ENCODE data around the gene PPP4C. TPM values are rescaled to one million over a fixed set of nuclear protein-coding genes. Genes with fewer than 3 reads are reported as not detected.
A peak's percentile ranks its signal among the peaks of the same experiment; 100 is the strongest.

The PPP4C gene
- total and polyA plus RNA-seq, 2 donors from 2014 or later: 78.8 to 107 TPM

DNA sequence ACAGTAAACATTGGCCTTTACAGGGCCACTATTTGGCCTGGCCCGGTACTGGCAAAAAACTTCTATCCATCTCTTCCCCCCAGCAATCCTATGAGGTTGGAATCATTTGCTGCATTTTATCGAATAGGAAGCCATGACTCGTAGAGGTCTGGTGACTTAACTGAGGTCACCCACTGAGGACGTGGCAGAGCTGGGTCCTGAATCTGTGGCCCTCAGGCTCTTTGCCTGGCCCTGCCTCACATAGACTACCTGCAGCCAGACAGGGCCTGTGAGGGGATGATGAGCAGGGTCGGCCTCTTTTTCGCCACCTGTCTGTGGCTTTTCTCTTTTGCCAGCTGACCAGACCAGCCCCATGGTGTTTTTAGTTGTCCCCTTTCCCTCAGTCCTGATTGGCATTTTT is 1.9 kb downstream of the PPP4C start:
- Histone ChIP-seq H3K9ac (ENCODE audit: low read length in 3 of 3) (no peak overlapping the region), H3K27me3 (ENCODE audit: control insufficient read depth, insufficient read depth, low read length) (no peaks in the 10 kb centered on the region), H3K4me1 (ENCODE audit: control insufficient read depth in 2 of 3, insufficient read depth in 2 of 3, low read depth in 1 of 3, low read length in 3 of 3) (peaks cover 0 to 22% (median 8%) of the 10 kb centered on the region in 3 donors), H3K27ac (ENCODE audit: low read depth in 2 of 2, low read length in 2 of 2) (no peak overlapping the region), H3K36me3 (ENCODE audit: control insufficient read depth in 2 of 3, insufficient read depth in 3 of 3, low read length in 3 of 3) (peaks cover 0 to 25% (median 19%) of the 10 kb centered on the region in 3 donors), H3K4me3 (ENCODE audit: low read length in 3 of 3) (no peak overlapping the region), H3K9me3 (ENCODE audit: control insufficient read depth in 2 of 3, insufficient read depth in 1 of 3, low read length in 3 of 3) (no peaks in the 10 kb centered on the region)
- DNase-seq: no peak
- intact Hi-C loops (cut with DNase I): no loop called here
- TF ChIP-seq, protein P1, sequence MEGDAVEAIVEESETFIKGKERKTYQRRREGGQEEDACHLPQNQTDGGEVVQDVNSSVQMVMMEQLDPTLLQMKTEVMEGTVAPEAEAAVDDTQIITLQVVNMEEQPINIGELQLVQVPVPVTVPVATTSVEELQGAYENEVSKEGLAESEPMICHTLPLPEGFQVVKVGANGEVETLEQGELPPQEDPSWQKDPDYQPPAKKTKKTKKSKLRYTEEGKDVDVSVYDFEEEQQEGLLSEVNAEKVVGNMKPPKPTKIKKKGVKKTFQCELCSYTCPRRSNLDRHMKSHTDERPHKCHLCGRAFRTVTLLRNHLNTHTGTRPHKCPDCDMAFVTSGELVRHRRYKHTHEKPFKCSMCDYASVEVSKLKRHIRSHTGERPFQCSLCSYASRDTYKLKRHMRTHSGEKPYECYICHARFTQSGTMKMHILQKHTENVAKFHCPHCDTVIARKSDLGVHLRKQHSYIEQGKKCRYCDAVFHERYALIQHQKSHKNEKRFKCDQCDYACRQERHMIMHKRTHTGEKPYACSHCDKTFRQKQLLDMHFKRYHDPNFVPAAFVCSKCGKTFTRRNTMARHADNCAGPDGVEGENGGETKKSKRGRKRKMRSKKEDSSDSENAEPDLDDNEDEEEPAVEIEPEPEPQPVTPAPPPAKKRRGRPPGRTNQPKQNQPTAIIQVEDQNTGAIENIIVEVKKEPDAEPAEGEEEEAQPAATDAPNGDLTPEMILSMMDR (IDR thresholded peaks at IDR 0.05; ENCODE audit: borderline replicate concordance, extremely low read depth, insufficient read depth): no peak
- FAIRE-seq: no peak

DNA sequence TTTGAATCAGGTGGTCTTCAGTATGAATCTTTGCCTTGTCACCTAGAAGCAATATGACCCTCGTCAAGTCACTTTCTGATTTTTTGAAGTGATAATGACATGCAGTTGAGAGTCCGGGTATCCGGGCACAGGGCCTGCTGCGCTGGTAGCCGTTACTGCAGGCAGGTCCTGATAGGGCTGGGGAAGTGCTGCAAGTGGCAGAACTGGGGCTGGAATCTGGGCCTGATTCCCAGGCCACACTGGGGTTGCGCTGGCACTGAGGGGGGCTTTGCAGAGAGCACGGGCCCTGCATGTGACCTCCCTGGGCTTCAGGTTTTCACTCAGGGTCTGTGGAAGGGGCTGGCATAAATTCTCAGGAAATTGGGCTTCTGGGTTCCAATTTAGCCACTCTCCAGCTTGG is 3.0 kb downstream of the PPP4C start:
- Histone ChIP-seq H3K4me3 (ENCODE audit: low read length in 3 of 3) (no peak overlapping the region), H3K27me3 (ENCODE audit: control insufficient read depth, insufficient read depth, low read length) (no peaks in the 10 kb centered on the region), H3K36me3 (ENCODE audit: control insufficient read depth in 2 of 3, insufficient read depth in 3 of 3, low read length in 3 of 3) (peaks cover 0 to 34% (median 28%) of the 10 kb centered on the region in 3 donors), H3K9ac (ENCODE audit: low read length in 3 of 3) (no peak overlapping the region), H3K4me1 (ENCODE audit: control insufficient read depth in 2 of 3, insufficient read depth in 2 of 3, low read depth in 1 of 3, low read length in 3 of 3) (peaks cover 0 to 22% (median 8%) of the 10 kb centered on the region in 3 donors), H3K27ac (ENCODE audit: low read depth in 2 of 2, low read length in 2 of 2) (no peak overlapping the region), H3K9me3 (ENCODE audit: control insufficient read depth in 2 of 3, insufficient read depth in 1 of 3, low read length in 3 of 3) (no peaks in the 10 kb centered on the region)
- TF ChIP-seq, protein P1 (IDR thresholded peaks at IDR 0.05; ENCODE audit: borderline replicate concordance, extremely low read depth, insufficient read depth): no peak
- intact Hi-C loops (cut with DNase I): no loop called here
- FAIRE-seq (no peak), DNase-seq (peak in 1 of 5 donors; percentile 57)

DNA sequence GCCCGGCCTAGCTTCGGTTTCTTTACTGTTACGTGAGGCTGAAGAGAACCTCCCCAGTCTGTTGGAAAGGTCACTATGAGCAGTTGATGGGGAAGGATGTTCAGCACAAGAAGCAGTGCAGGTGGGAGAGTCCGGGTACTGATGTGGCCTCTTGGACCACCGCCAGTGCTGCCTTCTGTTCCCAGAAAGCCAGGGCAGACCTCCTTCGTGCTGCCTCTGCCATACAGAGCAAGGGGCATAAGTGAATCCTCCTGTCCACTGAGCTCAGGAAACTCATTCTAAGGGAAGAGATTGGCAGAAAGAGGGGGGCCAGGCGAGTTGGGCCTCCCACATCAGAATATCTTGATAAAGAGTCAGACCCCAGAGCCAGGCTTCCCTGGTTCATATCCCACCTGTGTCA is 3.7 kb downstream of the PPP4C start:
- FAIRE-seq (no peak), DNase-seq (no peak)
- Histone ChIP-seq H3K27me3 (ENCODE audit: control insufficient read depth, insufficient read depth, low read length) (no peaks in the 10 kb centered on the region), H3K9ac (ENCODE audit: low read length in 3 of 3) (no peak overlapping the region), H3K9me3 (ENCODE audit: control insufficient read depth in 2 of 3, insufficient read depth in 1 of 3, low read length in 3 of 3) (no peaks in the 10 kb centered on the region), H3K36me3 (ENCODE audit: control insufficient read depth in 2 of 3, insufficient read depth in 3 of 3, low read length in 3 of 3) (peaks cover 0 to 42% (median 33%) of the 10 kb centered on the region in 3 donors), H3K4me1 (ENCODE audit: control insufficient read depth in 2 of 3, insufficient read depth in 2 of 3, low read depth in 1 of 3, low read length in 3 of 3) (peaks cover 0 to 22% (median 8%) of the 10 kb centered on the region in 3 donors), H3K4me3 (ENCODE audit: low read length in 3 of 3) (no peak overlapping the region), H3K27ac (ENCODE audit: low read depth in 2 of 2, low read length in 2 of 2) (no peak overlapping the region)
- intact Hi-C loops (cut with DNase I): no loop called here
- TF ChIP-seq, protein P1 (IDR thresholded peaks at IDR 0.05; ENCODE audit: borderline replicate concordance, extremely low read depth, insufficient read depth): no peak

DNA sequence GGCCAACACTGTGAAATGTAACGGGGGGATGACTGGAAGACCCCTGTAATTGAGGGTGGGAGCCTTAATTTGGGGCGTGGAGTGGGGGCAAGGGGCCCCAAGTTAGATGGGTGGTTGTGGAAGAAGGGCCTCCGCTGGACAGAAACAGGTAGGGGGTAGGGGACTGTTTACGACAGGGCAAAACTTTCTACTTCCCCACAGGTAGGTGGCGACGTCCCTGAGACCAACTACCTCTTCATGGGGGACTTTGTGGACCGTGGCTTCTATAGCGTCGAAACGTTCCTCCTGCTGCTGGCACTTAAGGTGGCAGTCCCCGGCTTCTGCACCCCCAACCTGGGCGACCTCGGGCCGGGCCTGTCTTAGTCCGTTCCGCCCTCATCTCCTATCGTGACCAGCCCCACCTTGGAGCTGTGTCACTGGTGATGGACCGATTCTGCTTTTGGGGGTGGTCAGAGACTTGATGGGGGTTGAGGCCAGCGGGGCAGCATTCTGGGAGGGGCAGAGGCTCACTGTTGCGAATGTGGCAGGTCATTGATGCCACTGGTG is 6.8 kb downstream of the PPP4C start:
- Histone ChIP-seq H3K4me3 (ENCODE audit: low read length in 3 of 3) (no peak overlapping the region), H3K27me3 (ENCODE audit: control insufficient read depth, insufficient read depth, low read length) (no peaks in the 10 kb centered on the region), H3K9ac (ENCODE audit: low read length in 3 of 3) (no peak overlapping the region), H3K27ac (ENCODE audit: low read depth in 2 of 2, low read length in 2 of 2) (no peak overlapping the region), H3K9me3 (ENCODE audit: control insufficient read depth in 2 of 3, insufficient read depth in 1 of 3, low read length in 3 of 3) (no peaks in the 10 kb centered on the region), H3K36me3 (ENCODE audit: control insufficient read depth in 2 of 3, insufficient read depth in 3 of 3, low read length in 3 of 3) (peaks cover 0 to 41% (median 33%) of the 10 kb centered on the region in 3 donors), H3K4me1 (ENCODE audit: control insufficient read depth in 2 of 3, insufficient read depth in 2 of 3, low read depth in 1 of 3, low read length in 3 of 3) (peaks cover 0 to 9% (median 0%) of the 10 kb centered on the region in 3 donors)
- FAIRE-seq (no peak), DNase-seq (no peak)
- intact Hi-C loops (cut with DNase I): no loop called here
- TF ChIP-seq, protein P1 (IDR thresholded peaks at IDR 0.05; ENCODE audit: borderline replicate concordance, extremely low read depth, insufficient read depth): no peak

Data from kidney (tissue), 14 donors.